Esophagus muscularis mucosa (tissue), 3 donors: ENCODE measurements around the gene CPED1.

Experiments used
- POLR2AphosphoS5 ChIP-seq, 2 donors: sonication (generic); formaldehyde crosslinking; IDR thresholded peaks; one replicate each; pipeline ENCODE4 v1.6.1; 2017; ENCODE audit warnings: antibody characterized with exemption in 2 of 2
- TF ChIP-seq, protein P1 (sequence below), 3 experiments: fragments of 200-600 bp in 2 of 3; fragments of 450-650 bp in 1 of 3; sonication (generic) in 2 of 3; IDR thresholded peaks; one replicate each; pipeline ENCODE4 v1.5.1; 2017 to 2019; ENCODE audit warnings: antibody characterized with exemption in 3 of 3, mild to moderate bottlenecking in 2 of 3, moderate library complexity in 1 of 3

DNA sequence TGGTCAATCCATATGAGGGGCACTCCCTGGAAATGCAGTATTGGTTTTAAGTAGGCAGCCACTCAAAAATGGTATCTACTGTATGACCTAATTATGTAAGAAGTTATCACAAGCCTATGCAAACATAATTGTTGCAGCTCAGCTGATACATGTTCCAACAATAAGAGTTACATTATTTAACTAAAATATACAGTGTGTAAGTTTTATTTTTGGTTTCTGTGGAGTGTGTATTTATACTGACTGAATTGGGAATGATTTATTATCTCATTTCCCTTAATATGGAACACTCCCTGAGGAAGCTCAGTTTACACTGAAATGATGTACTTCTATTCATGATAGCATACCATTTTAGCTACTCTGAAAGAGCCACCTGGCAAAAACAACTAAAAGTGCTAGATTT lies 40.5 kb upstream of the CPED1 start:
- TF ChIP-seq, protein P1, sequence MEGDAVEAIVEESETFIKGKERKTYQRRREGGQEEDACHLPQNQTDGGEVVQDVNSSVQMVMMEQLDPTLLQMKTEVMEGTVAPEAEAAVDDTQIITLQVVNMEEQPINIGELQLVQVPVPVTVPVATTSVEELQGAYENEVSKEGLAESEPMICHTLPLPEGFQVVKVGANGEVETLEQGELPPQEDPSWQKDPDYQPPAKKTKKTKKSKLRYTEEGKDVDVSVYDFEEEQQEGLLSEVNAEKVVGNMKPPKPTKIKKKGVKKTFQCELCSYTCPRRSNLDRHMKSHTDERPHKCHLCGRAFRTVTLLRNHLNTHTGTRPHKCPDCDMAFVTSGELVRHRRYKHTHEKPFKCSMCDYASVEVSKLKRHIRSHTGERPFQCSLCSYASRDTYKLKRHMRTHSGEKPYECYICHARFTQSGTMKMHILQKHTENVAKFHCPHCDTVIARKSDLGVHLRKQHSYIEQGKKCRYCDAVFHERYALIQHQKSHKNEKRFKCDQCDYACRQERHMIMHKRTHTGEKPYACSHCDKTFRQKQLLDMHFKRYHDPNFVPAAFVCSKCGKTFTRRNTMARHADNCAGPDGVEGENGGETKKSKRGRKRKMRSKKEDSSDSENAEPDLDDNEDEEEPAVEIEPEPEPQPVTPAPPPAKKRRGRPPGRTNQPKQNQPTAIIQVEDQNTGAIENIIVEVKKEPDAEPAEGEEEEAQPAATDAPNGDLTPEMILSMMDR (IDR thresholded peaks at IDR 0.05), result no peak
- no peak for TF ChIP-seq POLR2AphosphoS5 (IDR thresholded peaks at IDR 0.05)
